HepG2 (cell line): ENCODE measurements around the gene PPFIA3. TPM values are rescaled to one million over a fixed set of nuclear protein-coding genes. Genes with fewer than 3 reads are reported as not detected.

Experiments
- ATAC-seq: fragments of 200-7000 bp; cut with Tn5 transposase; 3 replicates; pipeline ENCODE4 v1.9.1; 2020; ENCODE audit warnings: mild to moderate bottlenecking, moderate library complexity
- BruUV-seq: library from RNA; stranded (reverse); fragments of 400-500 nt; replicated peaks from 2 replicates; lab custom pipeline; 2021; lab: Mats Ljungman, UMichigan
- CTCF ChIA-PET: fragments of 300-600 bp; formaldehyde crosslinking; extraction: SDS; loops from one replicate; lab custom pipeline; 2021; ENCODE audit warnings: low total read pairs, inconsistent platforms, low intra/inter-chr PET ratio; lab: Yijun Ruan, JAX
- POLR2A ChIA-PET: fragments of 350-600 bp; sonication (Branson Sonifier 250); formaldehyde crosslinking; loops from one replicate; lab custom pipeline; 2020; ENCODE audit warnings: antibody characterized with exemption, inconsistent platforms; lab: Yijun Ruan, JAX
- DNase-seq: peaks from one replicate; pipeline ENCODE4 v3.0.0-alpha.2; 2015; ENCODE audit warnings: low spot score
- FAIRE-seq: peaks from 3 replicates; lab custom pipeline; 2011; peaks lifted over from hg19 to GRCh38; lab: Jason Lieb, UNC
- H2AFZ ChIP-seq: one replicate; pipeline ENCODE4 v1.6.1; 2011; ENCODE audit warnings: low read length, inconsistent platforms
- H3K27ac ChIP-seq: fragments of 300-600 bp; 3 replicates; pipeline ENCODE4 v1.8.0; 2011; ENCODE audit warnings: mixed run types, mild to moderate bottlenecking, mixed read lengths, low read length, inconsistent platforms; ENCODE audit not compliant: insufficient read depth; ENCODE audit errors: extremely low read length
- H3K27me3 ChIP-seq, 2 experiments: fragments of 200-600 bp in 1 of 2; 2 replicates in 1 of 2; 3 replicates in 1 of 2; pipeline versions ENCODE4 v1.6.0 to v1.8.0; 2011; ENCODE audit warnings: low read length in 2 of 2, mild to moderate bottlenecking in 2 of 2, moderate library complexity in 2 of 2, inconsistent platforms in 1 of 2; ENCODE audit not compliant: insufficient read depth in 2 of 2, control insufficient read depth in 1 of 2
- H3K36me3 ChIP-seq, 2 experiments: fragments of 200-600 bp in 1 of 2; replicated peaks in 1 of 2; 2 replicates in 1 of 2; 3 replicates in 1 of 2; pipeline versions ENCODE4 v1.5.1 to v1.8.0; 2011; ENCODE audit warnings: low read length in 2 of 2, inconsistent platforms in 1 of 2; ENCODE audit not compliant: insufficient read depth in 2 of 2, control insufficient read depth in 1 of 2
- H3K4me1 ChIP-seq: 2 replicates; pipeline ENCODE4 v1.5.1; 2012; ENCODE audit warnings: low read length, inconsistent platforms; ENCODE audit not compliant: insufficient read depth
- H3K4me2 ChIP-seq: 2 replicates; pipeline ENCODE4 v1.6.0; 2011; ENCODE audit warnings: low read depth, low read length, inconsistent platforms
- H3K4me3 ChIP-seq, 3 experiments: fragments of 200-600 bp in 1 of 3; sonication (generic), shearing (Covaris generic) in 1 of 3; replicated peaks in 1 of 3; 2 replicates each; pipeline ENCODE4 v1.5.1; 2011 to 2016; ENCODE audit warnings: low read length in 3 of 3, inconsistent platforms in 2 of 3, low read depth in 2 of 3, mild to moderate bottlenecking in 2 of 3, control low read depth in 1 of 3, mixed read lengths in 1 of 3; ENCODE audit not compliant: insufficient read depth in 1 of 3
- H3K79me2 ChIP-seq: one replicate; pipeline ENCODE4 v1.6.1; 2011; ENCODE audit warnings: low read length, inconsistent platforms; ENCODE audit not compliant: insufficient read depth
- H3K9ac ChIP-seq: 2 replicates; pipeline ENCODE4 v1.6.0; 2011; ENCODE audit warnings: mild to moderate bottlenecking, low read depth, low read length, inconsistent platforms; ENCODE audit not compliant: insufficient read depth
- H3K9me3 ChIP-seq: 2 replicates; pipeline ENCODE4 v1.5.1; 2012; ENCODE audit warnings: mild to moderate bottlenecking, low read length
- H4K20me1 ChIP-seq: 2 replicates; pipeline ENCODE4 v1.6.0; 2011; ENCODE audit warnings: inconsistent platforms, mild to moderate bottlenecking, low read length, moderate library complexity; ENCODE audit not compliant: insufficient read depth
- AGO2 ChIP-seq: fragments of 200-400 bp; formaldehyde crosslinking; optimal IDR thresholded peaks from 2 replicates; pipeline ENCODE3; 2017; ENCODE audit warnings: mild to moderate bottlenecking, low read depth, low read length, moderate library complexity
- KMT2B ChIP-seq: IDR thresholded peaks from 2 replicates; pipeline ENCODE4 v1.6.1; 2016; ENCODE audit warnings: missing genetic modification reagents, missing compliant biosample characterization
- RBFOX2 ChIP-seq: fragments of 200-400 bp; formaldehyde crosslinking; IDR thresholded peaks from 2 replicates; pipeline ENCODE4 v1.6.1; 2017; ENCODE audit warnings: low read depth, mild to moderate bottlenecking, low read length
- SMYD3 ChIP-seq: sonication (generic); formaldehyde crosslinking; IDR thresholded peaks from 2 replicates; pipeline ENCODE4 v1.8.1; 2023; ENCODE audit warnings: mild to moderate bottlenecking, missing genetic modification reagents
- ZNF10 ChIP-seq: sonication (generic); formaldehyde crosslinking; IDR thresholded peaks from 2 replicates; pipeline ENCODE4 v1.4.0; 2020; ENCODE audit warnings: mild to moderate bottlenecking, low read depth, missing genetic modification reagents, borderline replicate concordance
- ZNF331 ChIP-seq: sonication (generic); formaldehyde crosslinking; IDR thresholded peaks from 2 replicates; pipeline ENCODE4 v1.4.0; 2020; ENCODE audit warnings: missing genetic modification reagents
- WGBS: methylation state at CpG from one replicate; pipeline ENCODE4 v1.1.6; 2017; ENCODE audit warnings: low lambda C conversion rate; 5-methylcytosine and 5-hydroxymethylcytosine counted together
- in situ Hi-C: cut with HindIII; loops from 2 replicates; pipeline ENCODE4 v1.10.0; 2017; ENCODE audit warnings: low pct_unique_long_range_greater_than_20kb; ENCODE audit not compliant: extremely low pct_ligation_motif_present
- intact Hi-C: fragments of 100-400 bp; cut with micrococcal nuclease; formaldehyde crosslinking; loops from one replicate; pipeline ENCODE4 v1.10.0; 2022; ENCODE audit not compliant: unreplicated experiment
- polyA plus RNA-seq, 8 experiments: library from polyadenylated mRNA; depleted of rRNA in 3 of 8; stranded (reverse) in 7 of 8; unstranded in 1 of 8; fragments of >200 nt; fragmentation: Illumina TruSeq in 4 of 8; extraction: Trizol in 4 of 8; gene quantifications; 2 replicates each; pipeline versions ENCODE4 v1.2.1 to v1.2.3, GENCODE V29; 2011 to 2016; ENCODE audit warnings: low read depth in 4 of 8, missing spikeins in 1 of 8, mixed read lengths in 1 of 8; ENCODE audit not compliant: insufficient read depth in 1 of 8
- total RNA-seq, 5 experiments: library from RNA; depleted of rRNA; stranded (reverse); fragments of >200 nt; fragmentation: Illumina TruSeq; extraction: Trizol; gene quantifications; 2 replicates each; pipeline ENCODE4 v1.2.3, GENCODE V29; 2016; ENCODE audit warnings: low read depth in 1 of 5
- TF ChIP-seq, protein P1 (sequence below): sonication (generic); formaldehyde crosslinking; IDR thresholded peaks from 2 replicates; pipeline ENCODE4 v1.5.0; 2020; ENCODE audit warnings: mild to moderate bottlenecking, missing genetic modification reagents
- TF ChIP-seq, protein P2 (sequence below): sonication (generic); formaldehyde crosslinking; IDR thresholded peaks from 2 replicates; pipeline ENCODE4 v1.4.0; 2020; ENCODE audit warnings: missing genetic modification reagents, borderline replicate concordance
- TF ChIP-seq, protein P3 (sequence below): sonication (generic); formaldehyde crosslinking; IDR thresholded peaks from 2 replicates; pipeline ENCODE4 v1.8.0; 2022; ENCODE audit warnings: low read depth, missing genetic modification reagents
- TF ChIP-seq, protein P4 (sequence below): sonication (generic); formaldehyde crosslinking; conservative IDR thresholded peaks from 2 replicates; pipeline ENCODE4 v1.5.0; 2020; ENCODE audit warnings: missing genetic modification reagents
- TF ChIP-seq, protein P5 (sequence below): sonication (generic); formaldehyde crosslinking; IDR thresholded peaks from 2 replicates; pipeline ENCODE4 v1.5.0; 2020; ENCODE audit warnings: mild to moderate bottlenecking, missing genetic modification reagents
- TF ChIP-seq, protein P6 (sequence below): sonication (generic); formaldehyde crosslinking; IDR thresholded peaks from 2 replicates; pipeline ENCODE4 v1.4.0; 2020; ENCODE audit warnings: mild to moderate bottlenecking, missing genetic modification reagents

The PPFIA3 gene
- total and polyA plus RNA-seq, 2 of the 13 experiments (the other 11 are each of a cell fraction or from before 2014, with no cell fraction given) = 6.7 to 8.6 TPM

DNA sequence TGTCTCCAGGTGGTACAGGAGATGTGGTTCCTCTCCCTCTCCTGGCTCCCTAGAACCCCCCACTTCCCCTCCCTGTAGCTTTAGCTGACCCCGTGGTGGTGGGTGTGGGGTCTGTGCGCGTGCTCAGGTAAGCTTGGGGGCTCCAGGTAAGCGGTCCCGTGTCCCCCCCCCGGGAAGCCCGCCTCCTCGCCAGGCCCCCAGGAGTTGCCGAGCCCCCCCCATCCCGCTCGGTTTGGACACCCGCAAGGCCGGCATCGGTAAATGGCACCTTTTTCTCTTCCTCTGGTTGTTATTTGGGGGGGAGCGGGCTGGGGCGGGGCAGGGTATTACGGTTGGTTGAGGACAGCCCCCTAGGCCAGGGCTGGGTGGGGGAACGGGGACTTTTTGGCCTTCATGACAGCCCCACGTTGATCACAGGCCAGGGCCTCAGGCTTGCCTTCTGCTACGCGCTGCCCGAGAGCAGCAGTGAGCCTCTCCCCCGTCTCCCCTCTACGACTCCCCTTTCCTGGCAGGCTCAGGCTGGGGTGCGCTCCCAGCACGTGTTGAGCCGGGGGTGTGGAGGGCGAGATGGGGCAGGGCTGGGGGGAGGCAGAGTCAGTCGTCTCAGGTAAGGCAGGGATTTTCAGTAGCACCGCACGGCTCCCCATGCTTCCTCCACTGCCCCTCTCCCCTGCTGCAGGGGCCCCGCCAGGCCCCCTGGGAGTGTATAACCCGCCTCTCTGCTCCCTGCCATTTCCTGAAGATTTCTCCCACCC, 15.8 kb upstream of the PPFIA3 start:
- Histone ChIP-seq H3K27me3 (no peaks in the 10 kb centered on the region), H3K4me2 (no peak overlapping the region), H3K36me3 (peaks cover 38 to 89% of the 10 kb centered on the region in 2 experiments), H4K20me1 (peaks cover 26% of the 10 kb centered on the region), H2AFZ (no peak overlapping the region), H3K9me3 (no peaks in the 10 kb centered on the region), H3K4me1 (no peaks in the 10 kb centered on the region), H3K4me3 (no peak overlapping the region), H3K79me2 (peaks cover 6% of the 10 kb centered on the region), H3K9ac (no peak overlapping the region), H3K27ac (no peak overlapping the region)
- WGBS = 94% methylated on average over 22 of the region's 33 CpGs
- intact Hi-C loops = no loop called here
- no TSS peak for BruUV-seq
- CTCF ChIA-PET = no interaction called here
- no peak for FAIRE-seq
- in situ Hi-C loops = no loop called here
- no peak for ATAC-seq
- POLR2A ChIA-PET = no interaction called here
- DNase-seq = no peak
- TF ChIP-seq, protein P1, sequence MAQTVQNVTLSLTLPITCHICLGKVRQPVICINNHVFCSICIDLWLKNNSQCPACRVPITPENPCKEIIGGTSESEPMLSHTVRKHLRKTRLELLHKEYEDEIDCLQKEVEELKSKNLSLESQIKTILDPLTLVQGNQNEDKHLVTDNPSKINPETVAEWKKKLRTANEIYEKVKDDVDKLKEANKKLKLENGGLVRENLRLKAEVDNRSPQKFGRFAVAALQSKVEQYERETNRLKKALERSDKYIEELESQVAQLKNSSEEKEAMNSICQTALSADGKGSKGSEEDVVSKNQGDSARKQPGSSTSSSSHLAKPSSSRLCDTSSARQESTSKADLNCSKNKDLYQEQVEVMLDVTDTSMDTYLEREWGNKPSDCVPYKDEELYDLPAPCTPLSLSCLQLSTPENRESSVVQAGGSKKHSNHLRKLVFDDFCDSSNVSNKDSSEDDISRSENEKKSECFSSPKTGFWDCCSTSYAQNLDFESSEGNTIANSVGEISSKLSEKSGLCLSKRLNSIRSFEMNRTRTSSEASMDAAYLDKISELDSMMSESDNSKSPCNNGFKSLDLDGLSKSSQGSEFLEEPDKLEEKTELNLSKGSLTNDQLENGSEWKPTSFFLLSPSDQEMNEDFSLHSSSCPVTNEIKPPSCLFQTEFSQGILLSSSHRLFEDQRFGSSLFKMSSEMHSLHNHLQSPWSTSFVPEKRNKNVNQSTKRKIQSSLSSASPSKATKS (CRISPR knock-in tag) = no peak
- TF ChIP-seq, protein P2, sequence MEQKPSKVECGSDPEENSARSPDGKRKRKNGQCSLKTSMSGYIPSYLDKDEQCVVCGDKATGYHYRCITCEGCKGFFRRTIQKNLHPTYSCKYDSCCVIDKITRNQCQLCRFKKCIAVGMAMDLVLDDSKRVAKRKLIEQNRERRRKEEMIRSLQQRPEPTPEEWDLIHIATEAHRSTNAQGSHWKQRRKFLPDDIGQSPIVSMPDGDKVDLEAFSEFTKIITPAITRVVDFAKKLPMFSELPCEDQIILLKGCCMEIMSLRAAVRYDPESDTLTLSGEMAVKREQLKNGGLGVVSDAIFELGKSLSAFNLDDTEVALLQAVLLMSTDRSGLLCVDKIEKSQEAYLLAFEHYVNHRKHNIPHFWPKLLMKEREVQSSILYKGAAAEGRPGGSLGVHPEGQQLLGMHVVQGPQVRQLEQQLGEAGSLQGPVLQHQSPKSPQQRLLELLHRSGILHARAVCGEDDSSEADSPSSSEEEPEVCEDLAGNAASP (CRISPR knock-in tag) = no peak
- peak; percentile 56 for TF ChIP-seq RBFOX2
- TF ChIP-seq, protein P3, sequence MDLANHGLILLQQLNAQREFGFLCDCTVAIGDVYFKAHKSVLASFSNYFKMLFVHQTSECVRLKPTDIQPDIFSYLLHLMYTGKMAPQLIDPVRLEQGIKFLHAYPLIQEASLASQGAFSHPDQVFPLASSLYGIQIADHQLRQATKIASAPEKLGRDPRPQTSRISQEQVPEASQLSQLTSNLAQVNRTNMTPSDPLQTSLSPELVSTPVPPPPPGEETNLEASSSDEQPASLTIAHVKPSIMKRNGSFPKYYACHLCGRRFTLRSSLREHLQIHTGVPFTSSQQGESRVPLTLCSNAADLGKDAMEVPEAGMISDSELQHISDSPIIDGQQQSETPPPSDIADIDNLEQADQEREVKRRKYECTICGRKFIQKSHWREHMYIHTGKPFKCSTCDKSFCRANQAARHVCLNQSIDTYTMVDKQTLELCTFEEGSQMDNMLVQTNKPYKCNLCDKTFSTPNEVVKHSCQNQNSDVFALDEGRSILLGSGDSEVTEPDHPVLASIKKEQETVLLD = no peak
- TF ChIP-seq SMYD3 (CRISPR knock-in tag) = no peak
- TF ChIP-seq ZNF331 (CRISPR knock-in tag) = no peak
- no peak for TF ChIP-seq KMT2B
- TF ChIP-seq AGO2 = peak; percentile 56
- TF ChIP-seq, protein P4, sequence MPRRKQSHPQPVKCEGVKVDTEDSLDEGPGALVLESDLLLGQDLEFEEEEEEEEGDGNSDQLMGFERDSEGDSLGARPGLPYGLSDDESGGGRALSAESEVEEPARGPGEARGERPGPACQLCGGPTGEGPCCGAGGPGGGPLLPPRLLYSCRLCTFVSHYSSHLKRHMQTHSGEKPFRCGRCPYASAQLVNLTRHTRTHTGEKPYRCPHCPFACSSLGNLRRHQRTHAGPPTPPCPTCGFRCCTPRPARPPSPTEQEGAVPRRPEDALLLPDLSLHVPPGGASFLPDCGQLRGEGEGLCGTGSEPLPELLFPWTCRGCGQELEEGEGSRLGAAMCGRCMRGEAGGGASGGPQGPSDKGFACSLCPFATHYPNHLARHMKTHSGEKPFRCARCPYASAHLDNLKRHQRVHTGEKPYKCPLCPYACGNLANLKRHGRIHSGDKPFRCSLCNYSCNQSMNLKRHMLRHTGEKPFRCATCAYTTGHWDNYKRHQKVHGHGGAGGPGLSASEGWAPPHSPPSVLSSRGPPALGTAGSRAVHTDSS = no peak
- TF ChIP-seq, protein P5, sequence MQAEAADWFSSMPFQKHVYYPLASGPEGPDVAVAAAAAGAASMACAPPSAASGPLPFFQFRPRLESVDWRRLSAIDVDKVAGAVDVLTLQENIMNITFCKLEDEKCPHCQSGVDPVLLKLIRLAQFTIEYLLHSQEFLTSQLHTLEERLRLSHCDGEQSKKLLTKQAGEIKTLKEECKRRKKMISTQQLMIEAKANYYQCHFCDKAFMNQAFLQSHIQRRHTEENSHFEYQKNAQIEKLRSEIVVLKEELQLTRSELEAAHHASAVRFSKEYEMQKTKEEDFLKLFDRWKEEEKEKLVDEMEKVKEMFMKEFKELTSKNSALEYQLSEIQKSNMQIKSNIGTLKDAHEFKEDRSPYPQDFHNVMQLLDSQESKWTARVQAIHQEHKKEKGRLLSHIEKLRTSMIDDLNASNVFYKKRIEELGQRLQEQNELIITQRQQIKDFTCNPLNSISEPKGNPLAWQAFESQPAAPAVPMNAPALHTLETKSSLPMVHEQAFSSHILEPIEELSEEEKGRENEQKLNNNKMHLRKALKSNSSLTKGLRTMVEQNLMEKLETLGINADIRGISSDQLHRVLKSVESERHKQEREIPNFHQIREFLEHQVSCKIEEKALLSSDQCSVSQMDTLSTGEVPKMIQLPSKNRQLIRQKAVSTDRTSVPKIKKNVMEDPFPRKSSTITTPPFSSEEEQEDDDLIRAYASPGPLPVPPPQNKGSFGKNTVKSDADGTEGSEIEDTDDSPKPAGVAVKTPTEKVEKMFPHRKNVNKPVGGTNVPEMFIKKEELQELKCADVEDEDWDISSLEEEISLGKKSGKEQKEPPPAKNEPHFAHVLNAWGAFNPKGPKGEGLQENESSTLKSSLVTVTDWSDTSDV (CRISPR knock-in tag) = no peak
- TF ChIP-seq ZNF10 (CRISPR knock-in tag) = no peak
- TF ChIP-seq, protein P6, sequence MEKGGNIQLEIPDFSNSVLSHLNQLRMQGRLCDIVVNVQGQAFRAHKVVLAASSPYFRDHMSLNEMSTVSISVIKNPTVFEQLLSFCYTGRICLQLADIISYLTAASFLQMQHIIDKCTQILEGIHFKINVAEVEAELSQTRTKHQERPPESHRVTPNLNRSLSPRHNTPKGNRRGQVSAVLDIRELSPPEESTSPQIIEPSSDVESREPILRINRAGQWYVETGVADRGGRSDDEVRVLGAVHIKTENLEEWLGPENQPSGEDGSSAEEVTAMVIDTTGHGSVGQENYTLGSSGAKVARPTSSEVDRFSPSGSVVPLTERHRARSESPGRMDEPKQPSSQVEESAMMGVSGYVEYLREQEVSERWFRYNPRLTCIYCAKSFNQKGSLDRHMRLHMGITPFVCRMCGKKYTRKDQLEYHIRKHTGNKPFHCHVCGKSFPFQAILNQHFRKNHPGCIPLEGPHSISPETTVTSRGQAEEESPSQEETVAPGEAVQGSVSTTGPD = no peak
